Stimulated activated naive CD8-positive, alpha-beta T cell treated with anti-CD3 and anti-CD28 coated beads, Interleukin-15, amount 100 ng/mL, for 72 hours (primary cell): ENCODE results near the gene MT1B.

Experiments
- ATAC-seq: fragments of 150-1000 bp; cut with Tn5 transposase; 2 replicates; pipeline ENCODE4 v1.10.0; 2021; ENCODE audit warnings: mild to moderate bottlenecking, moderate library complexity
- DNase-seq, 2 donors: peaks; one replicate each; pipeline ENCODE4 v3.0.0; 2021 to 2022
- H3K27ac Mint-ChIP-seq, 2 donors: one replicate each; pipeline ENCODE4 v1.8.0; 2022; ENCODE audit warnings: mild to moderate bottlenecking in 2 of 2, mixed read lengths in 2 of 2, moderate library complexity in 2 of 2
- H3K27me3 Mint-ChIP-seq: one replicate; pipeline ENCODE4 v1.8.0; 2022; ENCODE audit warnings: mixed read lengths
- H3K4me1 Mint-ChIP-seq: one replicate; pipeline ENCODE4 v1.8.0; 2022; ENCODE audit warnings: mild to moderate bottlenecking, mixed read lengths
- H3K4me3 Mint-ChIP-seq, 2 donors: one replicate each; pipeline ENCODE4 v1.8.0; 2022; ENCODE audit warnings: mild to moderate bottlenecking in 2 of 2, mixed read lengths in 2 of 2, moderate library complexity in 1 of 2
- H3K9me3 Mint-ChIP-seq, 2 donors: one replicate each; pipeline ENCODE4 v1.8.0; 2022; ENCODE audit warnings: mixed read lengths in 2 of 2

The MT1B gene

GRCh38 chr16:56679078-56679730 is 27.5 kb downstream of the MT1B start:
- no peak for ATAC-seq
- H3K27ac Mint-ChIP-seq, result no peak overlapping the region
- no peak overlapping the region for H3K4me3 Mint-ChIP-seq

GRCh38 chr16:56679818-56680217 is 28.1 kb downstream of the MT1B start:
- peak; percentile 55 for ATAC-seq
- DNase-seq, result peak in 1 of 2 donors; percentile 41
- H3K4me3 Mint-ChIP-seq, result no peak overlapping the region
- H3K27ac Mint-ChIP-seq, result no peak overlapping the region
- H3K9me3 Mint-ChIP-seq, result no peaks in the 10 kb centered on the region
- peaks cover 53% of the 10 kb centered on the region for H3K4me1 Mint-ChIP-seq
- H3K27me3 Mint-ChIP-seq, result no peaks in the 10 kb centered on the region

More at GRCh38 chr16:56679078-56679730, 27.5 kb downstream of the MT1B start:
- Mint-ChIP-seq H3K9me3 (no peaks in the 10 kb centered on the region), H3K4me1 (peaks cover 52% of the 10 kb centered on the region), H3K27me3 (no peaks in the 10 kb centered on the region)
- DNase-seq, result no peak

- ATAC-seq (peak; percentile 99), DNase-seq (peak; percentile 86 to 92)
Observed at GRCh38 chr16:56681939-56682702, 30.4 kb downstream of the MT1B start, which contains the start of gene MT1X. Gene MT1X, plus strand, starts transcription at chr16:56682470. Its CDS starts 71 bp downstream, at chr16:56682541.

GRCh38 chr16:56682703-56683397 is 31.2 kb downstream of the MT1B start:
- Mint-ChIP-seq H3K4me3 (peak overlapping the region; percentile 93 to 97), H3K27me3 (no peaks in the 10 kb centered on the region), H3K27ac (peak overlapping the region; percentile 94 to 99), H3K9me3 (peaks cover 0 to 11% of the 10 kb centered on the region in 2 donors), H3K4me1 (peaks cover 29% of the 10 kb centered on the region)
- ATAC-seq, result peak; percentile 4
- DNase-seq, result peak in 1 of 2 donors; percentile 29

More at GRCh38 chr16:56681939-56682702, 30.4 kb downstream of the MT1B start, which contains the start of gene MT1X:
- peaks cover 0 to 11% of the 10 kb centered on the region in 2 donors for H3K9me3 Mint-ChIP-seq
- H3K27ac Mint-ChIP-seq, result peak within 1 kb of the TSS; percentile 94 to 99
- peaks cover 30% of the 10 kb centered on the region for H3K4me1 Mint-ChIP-seq
- no peaks in the 10 kb centered on the region for H3K27me3 Mint-ChIP-seq
- peak within 1 kb of the TSS; percentile 93 to 97 for H3K4me3 Mint-ChIP-seq

- Mint-ChIP-seq H3K4me3 (peak overlapping the region; percentile 93 to 97), H3K27ac (peak overlapping the region in 1 of 2 donors; percentile 19), H3K4me1 (peaks cover 29% of the 10 kb centered on the region), H3K9me3 (peaks cover 0 to 11% of the 10 kb centered on the region in 2 donors), H3K27me3 (no peaks in the 10 kb centered on the region)
- DNase-seq, result no peak
- no peak for ATAC-seq
Observed at GRCh38 chr16:56683424-56684172, 31.9 kb downstream of the MT1B start.

- peak overlapping the region in 1 of 2 donors; percentile 51 for H3K27ac Mint-ChIP-seq
- H3K9me3 Mint-ChIP-seq, result peaks cover 0 to 11% of the 10 kb centered on the region in 2 donors
- DNase-seq (no peak), ATAC-seq (no peak)
- no peaks in the 10 kb centered on the region for H3K27me3 Mint-ChIP-seq
- peak overlapping the region; percentile 93 to 97 for H3K4me3 Mint-ChIP-seq
- peaks cover 29% of the 10 kb centered on the region for H3K4me1 Mint-ChIP-seq
Observed at GRCh38 chr16:56684256-56684925, 32.7 kb downstream of the MT1B start.

GRCh38 chr16:56684926-56685590 is 33.4 kb downstream of the MT1B start:
- ATAC-seq (no peak), DNase-seq (no peak)
- Mint-ChIP-seq H3K4me1 (peaks cover 29% of the 10 kb centered on the region), H3K27me3 (no peaks in the 10 kb centered on the region), H3K9me3 (peaks cover 0 to 11% of the 10 kb centered on the region in 2 donors), H3K4me3 (no peak overlapping the region), H3K27ac (no peak overlapping the region)

- no peak overlapping the region for H3K4me3 Mint-ChIP-seq
- peaks cover 0 to 11% of the 10 kb centered on the region in 2 donors for H3K9me3 Mint-ChIP-seq
Observed at GRCh38 chr16:56686758-56687157, 35.1 kb downstream of the MT1B start.

GRCh38 chr16:56688762-56689161 is 37.1 kb downstream of the MT1B start:
- no peak for ATAC-seq
- Mint-ChIP-seq H3K27ac (no peak overlapping the region), H3K27me3 (no peaks in the 10 kb centered on the region), H3K4me1 (peaks cover 9% of the 10 kb centered on the region), H3K4me3 (no peak overlapping the region), H3K9me3 (peaks cover 0 to 11% of the 10 kb centered on the region in 2 donors)
- DNase-seq, result no peak

More at GRCh38 chr16:56686758-56687157, 35.1 kb downstream of the MT1B start:
- DNase-seq (no peak), ATAC-seq (no peak)
- H3K27ac Mint-ChIP-seq, result no peak overlapping the region
- H3K4me1 Mint-ChIP-seq, result peaks cover 22% of the 10 kb centered on the region
- no peaks in the 10 kb centered on the region for H3K27me3 Mint-ChIP-seq

GRCh38 chr16:56689171-56689570 is 37.5 kb downstream of the MT1B start:
- DNase-seq, result no peak
- Mint-ChIP-seq H3K9me3 (peaks cover 0 to 11% of the 10 kb centered on the region in 2 donors), H3K4me1 (peaks cover 5% of the 10 kb centered on the region), H3K27ac (no peak overlapping the region), H3K27me3 (no peaks in the 10 kb centered on the region), H3K4me3 (no peak overlapping the region)
- ATAC-seq, result no peak

GRCh38 chr16:56690420-56691122 is 38.9 kb downstream of the MT1B start:
- H3K27ac Mint-ChIP-seq, result no peak overlapping the region
- no peak for ATAC-seq
- no peak overlapping the region for H3K4me3 Mint-ChIP-seq

GRCh38 chr16:56691885-56692284 is 40.2 kb downstream of the MT1B start:
- DNase-seq (no peak), ATAC-seq (no peak)
- Mint-ChIP-seq H3K27ac (no peak overlapping the region), H3K9me3 (peaks cover 0 to under 1% of the 10 kb centered on the region in 2 donors), H3K4me1 (no peaks in the 10 kb centered on the region), H3K27me3 (no peaks in the 10 kb centered on the region), H3K4me3 (no peak overlapping the region)

More at GRCh38 chr16:56690420-56691122, 38.9 kb downstream of the MT1B start:
- no peaks in the 10 kb centered on the region for H3K27me3 Mint-ChIP-seq
- H3K4me1 Mint-ChIP-seq, result no peaks in the 10 kb centered on the region
- DNase-seq, result no peak
- peaks cover 0 to 11% of the 10 kb centered on the region in 2 donors for H3K9me3 Mint-ChIP-seq

- no peak overlapping the region for H3K4me3 Mint-ChIP-seq
- H3K9me3 Mint-ChIP-seq, result peaks cover 0 to 12% of the 10 kb centered on the region in 2 donors
- ATAC-seq, result no peak
- DNase-seq, result no peak
- H3K27me3 Mint-ChIP-seq, result no peaks in the 10 kb centered on the region
- no peaks in the 10 kb centered on the region for H3K4me1 Mint-ChIP-seq
- H3K27ac Mint-ChIP-seq, result no peak overlapping the region
Observed at GRCh38 chr16:56695246-56695645, 43.6 kb downstream of the MT1B start.
